Epithelial cell of proximal tubule (primary cell): ENCODE measurements around the gene KCNN4. TPM values are rescaled to one million over a fixed set of nuclear protein-coding genes. Genes with fewer than 3 reads are reported as not detected.

Experiments
- DNase-seq: peaks from one replicate; pipeline ENCODE4 v3.0.0-alpha.2; 2011; ENCODE audit warnings: low read depth
- H3K4me3 ChIP-seq: 2 replicates; pipeline ENCODE4 v1.5.1; 2011; ENCODE audit warnings: low read depth, mild to moderate bottlenecking, low read length
- total RNA-seq: library from RNA; depleted of rRNA; stranded (reverse); fragments of >200 nt; gene quantifications from 2 replicates; pipeline ENCODE4 v1.2.3, GENCODE V29; 2015
- TF ChIP-seq, protein P1 (sequence below): conservative IDR thresholded peaks from 2 replicates; pipeline ENCODE4 v1.5.1; 2012; ENCODE audit warnings: low read depth, mild to moderate bottlenecking, low read length

KCNN4 gene
- total RNA-seq, 1 donor from 2014 or later: 11.6 TPM

- DNase-seq: no peak
- no peak overlapping the region for H3K4me3 ChIP-seq
- TF ChIP-seq, protein P1, sequence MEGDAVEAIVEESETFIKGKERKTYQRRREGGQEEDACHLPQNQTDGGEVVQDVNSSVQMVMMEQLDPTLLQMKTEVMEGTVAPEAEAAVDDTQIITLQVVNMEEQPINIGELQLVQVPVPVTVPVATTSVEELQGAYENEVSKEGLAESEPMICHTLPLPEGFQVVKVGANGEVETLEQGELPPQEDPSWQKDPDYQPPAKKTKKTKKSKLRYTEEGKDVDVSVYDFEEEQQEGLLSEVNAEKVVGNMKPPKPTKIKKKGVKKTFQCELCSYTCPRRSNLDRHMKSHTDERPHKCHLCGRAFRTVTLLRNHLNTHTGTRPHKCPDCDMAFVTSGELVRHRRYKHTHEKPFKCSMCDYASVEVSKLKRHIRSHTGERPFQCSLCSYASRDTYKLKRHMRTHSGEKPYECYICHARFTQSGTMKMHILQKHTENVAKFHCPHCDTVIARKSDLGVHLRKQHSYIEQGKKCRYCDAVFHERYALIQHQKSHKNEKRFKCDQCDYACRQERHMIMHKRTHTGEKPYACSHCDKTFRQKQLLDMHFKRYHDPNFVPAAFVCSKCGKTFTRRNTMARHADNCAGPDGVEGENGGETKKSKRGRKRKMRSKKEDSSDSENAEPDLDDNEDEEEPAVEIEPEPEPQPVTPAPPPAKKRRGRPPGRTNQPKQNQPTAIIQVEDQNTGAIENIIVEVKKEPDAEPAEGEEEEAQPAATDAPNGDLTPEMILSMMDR: no peak
Observed at GRCh38 chr19:43783636-43784035, 2.9 kb upstream of the KCNN4 start.

- no peak overlapping the region for H3K4me3 ChIP-seq
- TF ChIP-seq, protein P1: no peak
- DNase-seq: no peak
Observed at GRCh38 chr19:43782689-43783231, 2.0 kb upstream of the KCNN4 start.

DNA sequence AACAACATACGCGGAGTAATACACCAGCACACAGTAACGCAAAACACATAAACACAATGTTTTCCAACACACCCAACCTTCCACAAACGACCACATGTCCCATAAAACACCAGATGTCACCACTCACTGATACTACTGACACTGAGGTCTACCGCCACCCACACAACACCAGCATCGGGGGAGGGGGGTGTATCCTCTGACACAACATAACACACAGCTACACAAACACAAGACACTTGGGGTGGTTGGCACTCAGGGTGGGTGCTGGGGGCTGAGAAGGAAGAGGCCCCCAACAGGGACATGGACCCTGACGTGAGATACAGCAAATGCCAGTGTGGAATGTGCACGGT, 1.5 kb upstream of the KCNN4 start:
- no peak overlapping the region for H3K4me3 ChIP-seq
- TF ChIP-seq, protein P1: no peak
- DNase-seq: no peak

GRCh38 chr19:43781630-43782310, 997 bp upstream of the KCNN4 start:
- DNase-seq: no peak
- H3K4me3 ChIP-seq: no peak overlapping the region
- TF ChIP-seq, protein P1: no peak

DNA sequence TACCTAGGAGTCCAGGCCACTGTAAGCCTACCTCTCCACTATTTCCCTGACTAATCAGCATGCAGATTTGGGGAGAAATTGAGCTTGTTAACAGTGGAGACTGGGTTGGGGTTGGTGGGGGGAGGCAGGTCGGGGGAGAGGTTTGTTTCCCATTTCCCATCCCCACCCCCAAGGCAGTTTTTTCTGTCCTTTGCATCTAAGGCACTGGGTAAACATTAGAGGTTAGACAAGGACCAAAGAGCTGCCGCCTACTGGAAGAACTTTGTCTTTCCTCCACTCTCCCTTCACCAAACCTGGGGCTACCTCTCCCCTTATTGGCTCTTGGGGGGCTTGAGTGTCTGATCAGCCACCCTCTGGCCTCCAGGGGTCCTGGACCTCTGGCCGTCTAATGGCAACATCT, 953 bp downstream of the KCNN4 start:
- DNase-seq: no peak
- H3K4me3 ChIP-seq: no peak overlapping the region
- TF ChIP-seq, protein P1: no peak

GRCh38 chr19:43779147-43779819, 1.5 kb downstream of the KCNN4 start:
- H3K4me3 ChIP-seq: no peak overlapping the region
- TF ChIP-seq, protein P1: no peak
- no peak for DNase-seq
